A673 (cell line): ENCODE data around the gene FPR2.

Experiments used
- EZH2 ChIP-seq: fragments of 200-600 bp; sonication (generic); IDR thresholded peaks from 2 replicates; pipeline ENCODE4 v1.6.1; 2017; ENCODE audit warnings: borderline replicate concordance, low read depth, mild to moderate bottlenecking, mixed read lengths, antibody characterized with exemption, low read length; ENCODE audit not compliant: poor library complexity, severe bottlenecking
- TF ChIP-seq, protein P1 (sequence below): fragments of 300-800, 200-600 bp; sonication (generic); conservative IDR thresholded peaks from 2 replicates; pipeline ENCODE4 v1.5.1; 2017; ENCODE audit warnings: low read depth, mild to moderate bottlenecking, antibody characterized with exemption, low read length, moderate library complexity, mixed read lengths

DNA sequence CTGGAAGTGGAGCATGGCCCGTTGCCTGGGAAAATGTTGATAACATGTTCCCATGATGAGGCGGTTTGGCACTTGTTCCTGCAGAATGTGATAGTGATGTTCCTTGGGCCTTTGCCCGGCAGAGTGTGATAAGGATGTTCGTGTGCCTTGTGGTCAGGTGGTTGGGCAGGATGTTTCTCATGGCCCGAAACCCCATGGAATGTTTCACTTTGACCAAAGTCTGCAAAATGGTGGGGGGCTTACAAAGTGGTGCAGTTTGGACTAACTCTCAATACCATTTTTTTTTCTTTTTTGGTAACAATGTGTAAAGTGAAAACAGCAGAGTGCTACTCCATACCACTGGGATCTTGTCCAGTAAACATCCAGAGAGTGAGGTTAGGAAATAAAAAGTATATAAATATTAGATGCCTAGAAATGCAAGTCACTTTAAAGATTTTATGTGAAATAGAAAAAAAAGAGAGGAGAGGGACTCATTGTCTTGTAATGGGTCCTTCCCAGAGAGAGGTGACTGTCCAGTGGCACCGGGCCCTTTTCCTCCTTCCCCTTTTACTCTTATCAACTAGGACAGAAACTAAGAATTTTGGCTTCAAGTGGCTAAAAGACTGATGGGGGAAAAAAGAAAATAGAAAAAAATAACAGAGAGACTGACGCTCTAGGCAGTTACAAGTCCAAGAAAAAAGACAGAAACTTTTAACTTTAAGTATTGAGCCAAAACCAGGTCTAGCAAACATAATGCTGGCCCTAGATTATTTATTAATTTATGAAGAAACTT lies 39.7 kb downstream of the FPR2 start:
- TF ChIP-seq, protein P1, sequence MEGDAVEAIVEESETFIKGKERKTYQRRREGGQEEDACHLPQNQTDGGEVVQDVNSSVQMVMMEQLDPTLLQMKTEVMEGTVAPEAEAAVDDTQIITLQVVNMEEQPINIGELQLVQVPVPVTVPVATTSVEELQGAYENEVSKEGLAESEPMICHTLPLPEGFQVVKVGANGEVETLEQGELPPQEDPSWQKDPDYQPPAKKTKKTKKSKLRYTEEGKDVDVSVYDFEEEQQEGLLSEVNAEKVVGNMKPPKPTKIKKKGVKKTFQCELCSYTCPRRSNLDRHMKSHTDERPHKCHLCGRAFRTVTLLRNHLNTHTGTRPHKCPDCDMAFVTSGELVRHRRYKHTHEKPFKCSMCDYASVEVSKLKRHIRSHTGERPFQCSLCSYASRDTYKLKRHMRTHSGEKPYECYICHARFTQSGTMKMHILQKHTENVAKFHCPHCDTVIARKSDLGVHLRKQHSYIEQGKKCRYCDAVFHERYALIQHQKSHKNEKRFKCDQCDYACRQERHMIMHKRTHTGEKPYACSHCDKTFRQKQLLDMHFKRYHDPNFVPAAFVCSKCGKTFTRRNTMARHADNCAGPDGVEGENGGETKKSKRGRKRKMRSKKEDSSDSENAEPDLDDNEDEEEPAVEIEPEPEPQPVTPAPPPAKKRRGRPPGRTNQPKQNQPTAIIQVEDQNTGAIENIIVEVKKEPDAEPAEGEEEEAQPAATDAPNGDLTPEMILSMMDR, result no peak
- TF ChIP-seq EZH2, result no peak
